Endothelial cell of umbilical vein (primary cell): Measurements from ENCODE around the gene SVIL. TPM values are rescaled to one million over a fixed set of nuclear protein-coding genes. Genes with fewer than 3 reads are reported as not detected.
"Not testable (repeated sequence)": the region's sequence is repeated elsewhere in the genome, so short reads cannot be mapped to it uniquely, and the experiment has no call there.

Experiments
- BruUV-seq: library from RNA; stranded (reverse); fragments of 400-500 nt; replicated peaks from 2 replicates; lab custom pipeline; 2021; lab: Mats Ljungman, UMichigan
- CTCF ChIA-PET: fragments of 300-600, 350-600 bp; sonication (Branson Sonifier 250); formaldehyde crosslinking; loops from one replicate; lab custom pipeline; 2021; ENCODE audit warnings: antibody characterized with exemption, inconsistent platforms; lab: Charles Lee
- POLR2A ChIA-PET: fragments of 300-600, 350-600 bp; sonication (Branson Sonifier 250); formaldehyde crosslinking; loops from one replicate; lab custom pipeline; 2021; ENCODE audit warnings: antibody characterized with exemption, inconsistent platforms; lab: Charles Lee
- DNase-seq: peaks from one replicate; pipeline ENCODE4 v3.0.0-alpha.2; 2011; ENCODE audit warnings: low read depth, low spot score
- FAIRE-seq: peaks from 2 replicates; lab custom pipeline; 2011; peaks lifted over from hg19 to GRCh38; lab: Jason Lieb, UNC
- H2AFZ ChIP-seq: 2 replicates; pipeline ENCODE4 v1.6.0; 2012; ENCODE audit warnings: low read depth, low read length, control low read depth, inconsistent platforms
- H3K27ac ChIP-seq: 2 replicates; pipeline ENCODE4 v1.5.1; 2011; ENCODE audit warnings: low read depth, mild to moderate bottlenecking, control low read depth, low read length, moderate library complexity; ENCODE audit not compliant: insufficient read depth
- H3K27me3 ChIP-seq, 2 experiments: 2 replicates each; pipeline versions ENCODE4 v1.6.0 to v1.6.1; 2011; ENCODE audit warnings: low read length in 2 of 2, mixed read lengths in 1 of 2; ENCODE audit not compliant: control insufficient read depth in 2 of 2, insufficient read depth in 2 of 2
- H3K36me3 ChIP-seq, 2 experiments: 2 replicates in 1 of 2; 3 replicates in 1 of 2; pipeline ENCODE4 v1.5.1; 2011; ENCODE audit warnings: low read length in 2 of 2, mild to moderate bottlenecking in 1 of 2, moderate library complexity in 1 of 2; ENCODE audit not compliant: control insufficient read depth in 2 of 2, insufficient read depth in 2 of 2; ENCODE audit errors: extremely low read depth in 1 of 2
- H3K4me1 ChIP-seq: 3 replicates; pipeline ENCODE4 v1.5.1; 2011; ENCODE audit warnings: mild to moderate bottlenecking, low read length; ENCODE audit not compliant: control insufficient read depth, insufficient read depth; ENCODE audit errors: extremely low read depth
- H3K4me2 ChIP-seq: 2 replicates; pipeline ENCODE4 v1.6.1; 2011; ENCODE audit warnings: low read length, control low read depth, mixed read lengths; ENCODE audit not compliant: insufficient read depth
- H3K4me3 ChIP-seq, 3 experiments: fragments of 200-600 bp in 1 of 3; sonication (generic), shearing (Covaris generic) in 1 of 3; replicated peaks in 1 of 3; 2 replicates each; pipeline ENCODE4 v1.5.1; 2011 to 2016; ENCODE audit warnings: control low read depth in 3 of 3, low read length in 3 of 3, mild to moderate bottlenecking in 2 of 3, inconsistent platforms in 1 of 3, low read depth in 1 of 3, moderate library complexity in 1 of 3; ENCODE audit not compliant: insufficient read depth in 1 of 3
- H3K79me2 ChIP-seq: 2 replicates; pipeline ENCODE4 v1.6.0; 2012; ENCODE audit warnings: low read length, inconsistent platforms; ENCODE audit not compliant: control insufficient read depth, insufficient read depth
- H3K9ac ChIP-seq: replicated peaks from 2 replicates; pipeline ENCODE3; 2011; ENCODE audit warnings: low read length, control low read depth; ENCODE audit not compliant: insufficient read depth; ENCODE audit errors: extremely low read depth
- H3K9me1 ChIP-seq: replicated peaks from 3 replicates; pipeline ENCODE4 v1.6.0; 2011; ENCODE audit warnings: mild to moderate bottlenecking, low read length; ENCODE audit not compliant: control insufficient read depth, insufficient read depth; ENCODE audit errors: extremely low read depth
- H3K9me3 ChIP-seq: replicated peaks from 2 replicates; pipeline ENCODE4 v1.5.1; 2012; ENCODE audit warnings: low read length, inconsistent platforms; ENCODE audit not compliant: control insufficient read depth, insufficient read depth
- H4K20me1 ChIP-seq: replicated peaks from 2 replicates; pipeline ENCODE3; 2011; ENCODE audit warnings: mild to moderate bottlenecking, low read length; ENCODE audit not compliant: control insufficient read depth, insufficient read depth; ENCODE audit errors: extremely low read depth
- FOS ChIP-seq: IDR thresholded peaks from 2 replicates; pipeline ENCODE4 v1.6.1; 2011; ENCODE audit warnings: mild to moderate bottlenecking, low read length, moderate library complexity, borderline replicate concordance; ENCODE audit not compliant: insufficient read depth
- dilution Hi-C: fragments of 300-500 bp; cut with MboI; formaldehyde crosslinking; loops from one replicate; pipeline ENCODE4 v1.15.0; 2019; ENCODE audit warnings: low sequenced_read_pairs; ENCODE audit not compliant: extremely low pct_ligation_motif_present
- intact Hi-C: fragments of 100-400 bp; cut with micrococcal nuclease; formaldehyde crosslinking; loops from one replicate; pipeline ENCODE4 v1.10.0; 2022
- polyA plus RNA-seq, 4 experiments: library from polyadenylated mRNA; depleted of rRNA in 3 of 4; stranded (reverse) in 3 of 4; unstranded in 1 of 4; fragments of >200 nt; gene quantifications; 2 replicates each; pipeline versions ENCODE4 v1.2.1 to v1.2.3, GENCODE V29; 2011 to 2012; ENCODE audit warnings: missing spikeins in 1 of 4
- total RNA-seq: library from RNA; stranded (reverse); gene quantifications from 2 replicates; pipeline ENCODE4 v1.2.3, GENCODE V29; 2021
- TF ChIP-seq, protein P1 (sequence below): IDR thresholded peaks from 2 replicates; pipeline ENCODE4 v1.6.1; 2011; ENCODE audit not compliant: insufficient read depth, insufficient read length

The SVIL gene
- total and polyA plus RNA-seq, 2 donors (not counting 3 experiments of a cell fraction or from before 2014, with no cell fraction given): 22.6 to 70.7 TPM

DNA sequence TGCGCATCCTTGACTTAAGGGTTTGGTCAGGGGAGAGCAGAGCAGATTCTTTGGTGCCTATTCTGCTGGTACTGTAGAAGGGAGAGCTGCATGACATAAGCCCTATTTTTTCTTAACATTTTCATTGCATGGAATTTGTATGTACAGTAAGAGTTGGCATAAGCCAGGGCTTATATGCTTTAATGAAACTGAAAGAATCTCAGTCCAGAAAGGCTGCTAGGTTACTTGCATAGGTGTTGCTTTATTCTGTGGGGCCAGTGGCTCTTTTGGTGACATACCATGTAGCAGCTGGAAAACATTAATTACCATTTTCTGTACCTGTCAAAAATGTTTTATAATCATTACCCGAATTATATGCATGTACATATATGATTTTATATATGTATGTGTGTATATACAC lies 193.8 kb downstream of the SVIL start:
- H3K9ac ChIP-seq: no peak overlapping the region
- no peak overlapping the region for H2AFZ ChIP-seq
- H3K79me2 ChIP-seq: peaks cover 36% of the 10 kb centered on the region
- TF ChIP-seq FOS: no peak
- TF ChIP-seq, protein P1, sequence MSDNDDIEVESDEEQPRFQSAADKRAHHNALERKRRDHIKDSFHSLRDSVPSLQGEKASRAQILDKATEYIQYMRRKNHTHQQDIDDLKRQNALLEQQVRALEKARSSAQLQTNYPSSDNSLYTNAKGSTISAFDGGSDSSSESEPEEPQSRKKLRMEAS: no peak
- dilution Hi-C loops: no loop called here
- H3K9me1 ChIP-seq: no peaks in the 10 kb centered on the region
- BruUV-seq: no TSS peak
- no peak overlapping the region for H3K4me2 ChIP-seq
- no peaks in the 10 kb centered on the region for H3K27me3 ChIP-seq
- H4K20me1 ChIP-seq: no peaks in the 10 kb centered on the region
- ChIA-PET CTCF (interaction anchor here (1.1 kb wide), 1 partner anchor 11 kb away, joined by 3 read pairs; no protein-coding TSS in a partner anchor), POLR2A (no interaction called here)
- H3K36me3 ChIP-seq: no peaks in the 10 kb centered on the region
- FAIRE-seq: no peak
- H3K9me3 ChIP-seq: no peaks in the 10 kb centered on the region
- no peak overlapping the region for H3K27ac ChIP-seq
- no peak for DNase-seq
- H3K4me1 ChIP-seq: no peaks in the 10 kb centered on the region
- H3K4me3 ChIP-seq: no peak overlapping the region
- intact Hi-C loops: no loop called here

DNA sequence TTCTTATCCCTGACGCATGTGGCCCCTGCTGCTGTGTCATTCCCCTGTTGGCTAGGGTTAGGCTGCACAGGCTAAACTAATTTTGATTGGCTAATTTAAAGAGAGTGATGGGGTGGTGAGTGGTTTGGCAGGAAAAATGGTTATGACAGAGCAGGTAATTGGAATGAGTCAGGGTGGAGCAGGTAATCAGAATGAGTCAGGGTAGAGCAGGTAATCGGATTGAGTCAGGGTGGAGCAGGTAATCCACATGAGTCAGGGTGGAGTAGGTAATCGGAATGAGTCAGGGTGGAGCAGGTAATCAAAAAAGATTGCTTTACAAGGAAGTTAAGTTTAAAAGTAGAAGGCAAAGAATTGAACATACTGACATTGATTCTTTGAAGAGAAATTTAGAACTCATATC lies 195.8 kb downstream of the SVIL start:
- H3K27ac ChIP-seq, H3K27me3 ChIP-seq, H3K9me1 ChIP-seq, FAIRE-seq, CTCF ChIA-PET, H3K4me2 ChIP-seq, H3K9ac ChIP-seq, H4K20me1 ChIP-seq, dilution Hi-C loops, H2AFZ ChIP-seq, DNase-seq, H3K36me3 ChIP-seq, H3K4me3 ChIP-seq, intact Hi-C loops, H3K9me3 ChIP-seq, POLR2A ChIA-PET, H3K4me1 ChIP-seq, BruUV-seq: not testable (repeated sequence)
- peaks cover 47% of the 10 kb centered on the region for H3K79me2 ChIP-seq
